ENCODE data around the gene STK32C.

The STK32C gene

DNA sequence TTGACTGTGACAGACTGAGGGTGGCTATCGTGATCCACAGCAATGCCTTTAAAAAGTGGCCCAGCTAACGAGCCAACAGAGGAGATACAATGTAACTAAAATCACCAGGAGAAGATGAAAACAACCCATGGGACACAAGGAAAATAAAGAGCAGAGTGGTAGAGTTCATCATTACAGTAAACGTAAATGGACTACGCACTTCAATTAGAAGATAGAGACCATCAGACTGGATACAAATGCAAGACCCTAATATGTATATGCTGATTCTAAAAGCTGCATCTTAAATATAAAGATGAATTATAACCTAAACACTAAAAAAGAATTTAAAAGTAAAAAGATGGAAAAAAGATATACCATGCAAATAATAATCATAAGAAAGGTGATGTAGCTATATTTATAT, 6.6 kb upstream of the STK32C start:
- no peak overlapping the region for H3K4ac ChIP-seq (ENCODE audit: low read depth, low read length)

DNA sequence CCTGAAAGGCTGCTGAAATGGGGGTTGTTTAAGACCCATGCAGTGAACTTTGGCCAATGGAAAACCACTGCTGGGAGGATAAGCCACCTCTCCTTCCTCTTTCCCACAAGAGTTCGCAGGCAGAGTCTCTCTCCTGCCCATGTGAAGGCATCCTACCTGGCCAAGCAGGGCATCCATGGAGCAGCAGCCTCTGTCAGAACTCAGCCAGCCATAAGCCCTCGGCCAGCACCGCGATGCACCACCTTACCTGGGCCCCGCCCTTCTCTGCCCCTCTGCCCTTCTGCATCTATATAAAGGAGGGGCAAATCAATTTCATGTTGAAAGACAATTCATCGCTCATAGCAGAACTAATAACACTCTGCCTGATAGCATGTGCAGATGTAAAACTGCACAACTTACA, 6.1 kb upstream of the STK32C start:
- Histone ChIP-seq H4K8ac (ENCODE audit: low read depth, low read length) (no peak overlapping the region), H2BK5ac (ENCODE audit: low read length) (no peak overlapping the region), H3K36me3 (ENCODE audit: control insufficient read depth, insufficient read depth, low read length) (no peaks in the 10 kb centered on the region), H3K23ac (ENCODE audit: low read length) (no peak overlapping the region), H3K4me3 (ENCODE audit: low read length) (no peak overlapping the region), H3K27ac (ENCODE audit: low read depth, low read length) (no peak overlapping the region), H2BK120ac (ENCODE audit: low read depth, low read length) (no peak overlapping the region), H4K5ac (ENCODE audit: low read length) (no peak overlapping the region), H3K4me1 (ENCODE audit: control insufficient read depth, low read depth, low read length) (no peaks in the 10 kb centered on the region), H3K79me2 (ENCODE audit: control insufficient read depth, insufficient read depth, low read length) (no peaks in the 10 kb centered on the region), H2BK15ac (replicated peaks; ENCODE audit: low read depth) (no peak overlapping the region), H2AK5ac (ENCODE audit: low read length) (no peak overlapping the region), H3K79me1 (ENCODE audit: low read length) (no peaks in the 10 kb centered on the region), H3K18ac (ENCODE audit: low read length) (no peak overlapping the region), H3K4me2 (ENCODE audit: low read length) (no peak overlapping the region), H3K56ac (ENCODE audit: low read length) (no peak overlapping the region), H3K9ac (ENCODE audit: low read length) (no peak overlapping the region), H3K27me3 (ENCODE audit: insufficient read depth, low read length, poor library complexity) (peaks cover 8% of the 10 kb centered on the region), H3K4ac (ENCODE audit: low read depth, low read length) (no peak overlapping the region)
- no CpG with 5 or more reads among the region's 6 CpGs for WGBS (ENCODE audit: extremely low coverage, insufficient coverage, low lambda C conversion rate)
- DNase-seq: no peak

More for the DNA sequence above, 6.6 kb upstream of the STK32C start:
- no peaks in the 10 kb centered on the region for H3K79me2 ChIP-seq (ENCODE audit: control insufficient read depth, insufficient read depth, low read length)
- H3K79me1 ChIP-seq (ENCODE audit: low read length): no peaks in the 10 kb centered on the region
- no peak overlapping the region for H3K4me3 ChIP-seq (ENCODE audit: low read length)
- no peak overlapping the region for H3K4me2 ChIP-seq (ENCODE audit: low read length)
- peaks cover 4% of the 10 kb centered on the region for H3K27me3 ChIP-seq (ENCODE audit: insufficient read depth, low read length, poor library complexity)
- H3K56ac ChIP-seq (ENCODE audit: low read length): no peak overlapping the region
- no peak overlapping the region for H3K23ac ChIP-seq (ENCODE audit: low read length)
- no peak overlapping the region for H3K9ac ChIP-seq (ENCODE audit: low read length)
- no peaks in the 10 kb centered on the region for H3K36me3 ChIP-seq (ENCODE audit: control insufficient read depth, insufficient read depth, low read length)
- no peaks in the 10 kb centered on the region for H3K4me1 ChIP-seq (ENCODE audit: control insufficient read depth, low read depth, low read length)
- no peak overlapping the region for H4K5ac ChIP-seq (ENCODE audit: low read length)
- no peak overlapping the region for H2BK120ac ChIP-seq (ENCODE audit: low read depth, low read length)
- no peak overlapping the region for H3K18ac ChIP-seq (ENCODE audit: low read length)
- H3K27ac ChIP-seq (ENCODE audit: low read depth, low read length): no peak overlapping the region
- no peak overlapping the region for H2BK5ac ChIP-seq (ENCODE audit: low read length)
- H2AK5ac ChIP-seq (ENCODE audit: low read length): no peak overlapping the region
- WGBS (ENCODE audit: extremely low coverage, insufficient coverage, low lambda C conversion rate): no CpG with 5 or more reads among the region's 4 CpGs
- DNase-seq: no peak
- no peak overlapping the region for H2BK15ac ChIP-seq (replicated peaks; ENCODE audit: low read depth)
- no peak overlapping the region for H4K8ac ChIP-seq (ENCODE audit: low read depth, low read length)

DNA sequence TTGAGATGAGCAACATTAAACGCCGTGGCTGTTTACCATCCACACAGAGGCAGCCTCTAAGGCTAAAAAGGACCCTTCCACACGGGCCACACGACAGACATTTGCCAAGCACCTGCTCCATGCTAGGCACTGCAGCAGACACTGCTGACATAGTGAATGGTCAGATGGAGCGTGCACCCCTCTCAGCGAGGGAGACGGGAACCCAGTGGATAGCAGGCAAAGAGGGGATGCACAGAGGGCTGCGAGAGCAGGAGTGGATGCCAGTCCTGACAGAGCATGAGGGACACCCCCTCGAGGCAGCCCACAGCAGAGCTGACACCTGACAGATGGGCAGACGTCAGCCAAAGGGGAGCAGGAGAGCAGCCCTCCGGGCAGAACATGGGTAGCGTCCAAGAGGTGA, 5.6 kb upstream of the STK32C start:
- DNase-seq: no peak
- Histone ChIP-seq H3K23ac (ENCODE audit: low read length) (no peak overlapping the region), H3K18ac (ENCODE audit: low read length) (no peak overlapping the region), H3K4me3 (ENCODE audit: low read length) (no peak overlapping the region), H2BK5ac (ENCODE audit: low read length) (no peak overlapping the region), H3K27ac (ENCODE audit: low read depth, low read length) (no peak overlapping the region), H3K79me2 (ENCODE audit: control insufficient read depth, insufficient read depth, low read length) (no peaks in the 10 kb centered on the region), H3K4me1 (ENCODE audit: control insufficient read depth, low read depth, low read length) (no peaks in the 10 kb centered on the region), H3K27me3 (ENCODE audit: insufficient read depth, low read length, poor library complexity) (peaks cover 11% of the 10 kb centered on the region), H3K79me1 (ENCODE audit: low read length) (no peaks in the 10 kb centered on the region), H3K56ac (ENCODE audit: low read length) (no peak overlapping the region), H4K5ac (ENCODE audit: low read length) (no peak overlapping the region), H2BK15ac (replicated peaks; ENCODE audit: low read depth) (no peak overlapping the region), H3K36me3 (ENCODE audit: control insufficient read depth, insufficient read depth, low read length) (no peaks in the 10 kb centered on the region), H4K8ac (ENCODE audit: low read depth, low read length) (no peak overlapping the region), H2BK120ac (ENCODE audit: low read depth, low read length) (no peak overlapping the region), H2AK5ac (ENCODE audit: low read length) (no peak overlapping the region), H3K4ac (ENCODE audit: low read depth, low read length) (no peak overlapping the region), H3K4me2 (ENCODE audit: low read length) (no peak overlapping the region), H3K9ac (ENCODE audit: low read length) (no peak overlapping the region)
- WGBS (ENCODE audit: extremely low coverage, insufficient coverage, low lambda C conversion rate): no CpG with 5 or more reads among the region's 12 CpGs

- Histone ChIP-seq H3K18ac (ENCODE audit: low read length) (no peak overlapping the region), H2AK5ac (ENCODE audit: low read length) (no peak overlapping the region), H2BK120ac (ENCODE audit: low read depth, low read length) (no peak overlapping the region), H2BK5ac (ENCODE audit: low read length) (no peak overlapping the region), H3K23ac (ENCODE audit: low read length) (no peak overlapping the region), H2BK15ac (replicated peaks; ENCODE audit: low read depth) (no peak overlapping the region), H3K56ac (ENCODE audit: low read length) (no peak overlapping the region), H3K79me2 (ENCODE audit: control insufficient read depth, insufficient read depth, low read length) (no peaks in the 10 kb centered on the region), H3K27me3 (ENCODE audit: insufficient read depth, low read length, poor library complexity) (peaks cover 14% of the 10 kb centered on the region), H3K79me1 (ENCODE audit: low read length) (no peaks in the 10 kb centered on the region), H3K4ac (ENCODE audit: low read depth, low read length) (no peak overlapping the region), H3K4me1 (ENCODE audit: control insufficient read depth, low read depth, low read length) (no peaks in the 10 kb centered on the region), H3K4me3 (ENCODE audit: low read length) (no peak overlapping the region), H3K9ac (ENCODE audit: low read length) (no peak overlapping the region), H3K27ac (ENCODE audit: low read depth, low read length) (no peak overlapping the region), H4K8ac (ENCODE audit: low read depth, low read length) (no peak overlapping the region), H3K36me3 (ENCODE audit: control insufficient read depth, insufficient read depth, low read length) (no peaks in the 10 kb centered on the region), H3K4me2 (ENCODE audit: low read length) (no peak overlapping the region), H4K5ac (ENCODE audit: low read length) (no peak overlapping the region)
- peak; percentile 92 for DNase-seq
- WGBS (ENCODE audit: extremely low coverage, insufficient coverage, low lambda C conversion rate): no CpG with 5 or more reads among the region's 18 CpGs
Observed at GRCh38 chr10:132311338-132311939, 3.7 kb upstream of the STK32C start.

DNA sequence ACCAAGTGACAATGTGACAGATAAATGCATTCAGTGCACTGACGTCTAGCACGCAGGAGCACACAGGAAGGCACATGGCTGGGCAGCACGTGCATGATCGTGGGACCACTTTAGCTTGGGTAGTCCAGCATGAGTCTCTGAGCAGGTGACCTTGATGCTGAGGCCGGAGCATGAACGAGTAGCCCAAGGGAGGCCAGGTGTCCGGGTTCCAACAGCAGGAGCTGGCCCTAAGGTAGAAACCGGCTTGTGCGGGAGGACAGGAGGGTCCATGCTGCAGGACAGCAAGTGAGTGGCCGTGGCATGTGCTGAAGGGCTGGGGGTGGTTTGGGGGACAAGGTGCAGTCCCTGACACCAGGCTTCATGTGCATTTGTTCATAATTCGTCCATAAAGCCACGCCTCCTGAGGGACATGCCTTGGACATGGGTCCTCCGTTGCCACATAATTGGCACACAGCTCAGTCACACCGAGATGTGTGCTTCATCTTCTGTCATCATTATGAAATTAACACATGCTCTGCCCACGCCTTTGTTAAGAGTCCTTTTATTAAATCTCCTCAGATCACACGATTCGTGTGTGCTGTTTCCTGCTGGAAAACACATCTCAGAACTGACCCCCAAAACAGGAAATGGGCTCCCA, 3.1 kb upstream of the STK32C start:
- no peak overlapping the region for H3K4me3 ChIP-seq (ENCODE audit: low read length)
- peaks cover 14% of the 10 kb centered on the region for H3K27me3 ChIP-seq (ENCODE audit: insufficient read depth, low read length, poor library complexity)
- no peak for DNase-seq
- H3K18ac ChIP-seq (ENCODE audit: low read length): no peak overlapping the region
- H3K79me1 ChIP-seq (ENCODE audit: low read length): no peaks in the 10 kb centered on the region
- H3K4me2 ChIP-seq (ENCODE audit: low read length): no peak overlapping the region
- no peaks in the 10 kb centered on the region for H3K4me1 ChIP-seq (ENCODE audit: control insufficient read depth, low read depth, low read length)
- H3K9ac ChIP-seq (ENCODE audit: low read length): no peak overlapping the region
- no peak overlapping the region for H3K56ac ChIP-seq (ENCODE audit: low read length)
- no peak overlapping the region for H4K8ac ChIP-seq (ENCODE audit: low read depth, low read length)
- no peaks in the 10 kb centered on the region for H3K36me3 ChIP-seq (ENCODE audit: control insufficient read depth, insufficient read depth, low read length)
- H2BK120ac ChIP-seq (ENCODE audit: low read depth, low read length): no peak overlapping the region
- no CpG with 5 or more reads among the region's 17 CpGs for WGBS (ENCODE audit: extremely low coverage, insufficient coverage, low lambda C conversion rate)
- no peak overlapping the region for H3K27ac ChIP-seq (ENCODE audit: low read depth, low read length)
- H2AK5ac ChIP-seq (ENCODE audit: low read length): no peak overlapping the region
- no peak overlapping the region for H2BK15ac ChIP-seq (replicated peaks; ENCODE audit: low read depth)
- no peak overlapping the region for H3K23ac ChIP-seq (ENCODE audit: low read length)
- H3K79me2 ChIP-seq (ENCODE audit: control insufficient read depth, insufficient read depth, low read length): no peaks in the 10 kb centered on the region
- H2BK5ac ChIP-seq (ENCODE audit: low read length): no peak overlapping the region
- no peak overlapping the region for H4K5ac ChIP-seq (ENCODE audit: low read length)
- H3K4ac ChIP-seq (ENCODE audit: low read depth, low read length): no peak overlapping the region
